A549 (cell line): ENCODE results near the gene MAP3K2. TPM values are rescaled to one million over a fixed set of nuclear protein-coding genes. Genes with fewer than 3 reads are reported as not detected.

Experiments
- ATAC-seq, 2 experiments: fragments of 200-7000 bp in 1 of 2; fragments of >200 bp in 1 of 2; cut with Nextera tagmentation in 1 of 2; cut with Tn5 transposase in 1 of 2; 3 replicates each; pipeline versions ENCODE4 v1.8.0 to v1.9.1; 2018 to 2020; ENCODE audit warnings: mild to moderate bottlenecking in 1 of 2, moderate library complexity in 1 of 2
- CTCF ChIA-PET: fragments of 300-600 bp; sonication (Branson Sonifier 250); formaldehyde crosslinking; extraction: SDS; loops from one replicate; lab custom pipeline; 2021; ENCODE audit warnings: antibody characterized with exemption, inconsistent platforms; lab: Yijun Ruan, JAX
- POLR2A ChIA-PET: fragments of 350-600 bp; formaldehyde crosslinking; extraction: SDS; loops from one replicate; lab custom pipeline; 2021; ENCODE audit warnings: antibody characterized with exemption, inconsistent platforms; lab: Yijun Ruan, JAX
- DNase-seq, 2 experiments: peaks; one replicate each; pipeline versions ENCODE4 v3.0.0 to v3.0.0-alpha.2; 2011 to 2016; ENCODE audit warnings: low read depth in 1 of 2, low spot score in 1 of 2
- FAIRE-seq: peaks from 2 replicates; lab custom pipeline; 2011; peaks lifted over from hg19 to GRCh38; lab: Jason Lieb, UNC
- H3K27ac ChIP-seq, 2 experiments: fragments of >200 bp; sonication (Bioruptor Twin); formaldehyde crosslinking; 3 replicates each; pipeline ENCODE4 v1.5.1; 2016 to 2017
- H3K4me1 ChIP-seq: fragments of >200 bp; sonication (Bioruptor Twin); formaldehyde crosslinking; 3 replicates; pipeline ENCODE4 v1.6.1; 2016
- H3K4me2 ChIP-seq: fragments of >200 bp; sonication (Bioruptor Twin); formaldehyde crosslinking; 3 replicates; pipeline ENCODE4 v1.6.1; 2016
- H3K4me3 ChIP-seq: fragments of >200 bp; sonication (Bioruptor Twin); formaldehyde crosslinking; 3 replicates; pipeline ENCODE4 v1.5.1; 2016
- H3K9me3 ChIP-seq: fragments of >200 bp; sonication (Bioruptor Twin); formaldehyde crosslinking; 3 replicates; pipeline ENCODE4 v1.6.1; 2016
- BCL3 ChIP-seq: fragments of >200 bp; sonication (Bioruptor Twin); formaldehyde crosslinking; IDR thresholded peaks from 3 replicates; pipeline ENCODE4 v1.6.1; 2016
- BHLHE40 ChIP-seq: IDR thresholded peaks from 2 replicates; pipeline ENCODE4 v1.6.1; 2012; ENCODE audit warnings: low read depth, low read length, inconsistent platforms
- CBX8 ChIP-seq: fragments of 200-600 bp; sonication (generic); IDR thresholded peaks from 2 replicates; pipeline ENCODE4 v1.6.1; 2016
- CHD2 ChIP-seq: fragments of 150-350 bp; IDR thresholded peaks from 2 replicates; pipeline ENCODE4 v1.6.1; 2014; ENCODE audit warnings: low read length; ENCODE audit not compliant: partially characterized antibody
- CHD4 ChIP-seq: fragments of 200-600 bp; sonication (generic); IDR thresholded peaks from 2 replicates; pipeline ENCODE4 v1.6.1; 2016; ENCODE audit warnings: antibody characterized with exemption, mild to moderate bottlenecking, borderline replicate concordance
- E2F6 ChIP-seq: IDR thresholded peaks from 2 replicates; pipeline ENCODE4 v1.6.1; 2012; ENCODE audit warnings: low read depth, borderline replicate concordance
- EHF ChIP-seq: fragments of 250-450 bp; sonication (Bioruptor Pico); IDR thresholded peaks from 2 replicates; pipeline ENCODE4 v1.5.0; 2020; ENCODE audit warnings: mild to moderate bottlenecking
- EHMT2 ChIP-seq: fragments of 200-600 bp; sonication (generic); IDR thresholded peaks from 2 replicates; pipeline ENCODE4 v1.6.1; 2016; ENCODE audit warnings: antibody characterized with exemption, low read depth, mild to moderate bottlenecking, moderate library complexity
- HDAC2 ChIP-seq: fragments of 200-600 bp; sonication (generic); IDR thresholded peaks from 2 replicates; pipeline ENCODE4 v1.6.1; 2016
- HEYL ChIP-seq: fragments of 250-450 bp; sonication (Bioruptor Pico); IDR thresholded peaks from 2 replicates; pipeline ENCODE4 v1.8.0; 2021; ENCODE audit warnings: mild to moderate bottlenecking, moderate library complexity
- JUN ChIP-seq, 2 experiments: fragments of >200 bp; sonication (Bioruptor Twin); formaldehyde crosslinking; IDR thresholded peaks; 2 replicates in 1 of 2; 3 replicates in 1 of 2; pipeline ENCODE4 v1.6.1; 2016 to 2017
- KDM1A ChIP-seq: fragments of 200-600 bp; sonication (generic); IDR thresholded peaks from 2 replicates; pipeline ENCODE4 v1.6.1; 2016; ENCODE audit warnings: low read depth, mild to moderate bottlenecking
- MAFK ChIP-seq: fragments of 450-650 bp; IDR thresholded peaks from 2 replicates; pipeline ENCODE4 v1.6.1; 2014; ENCODE audit not compliant: partially characterized antibody
- MYC ChIP-seq: IDR thresholded peaks from 2 replicates; pipeline ENCODE4 v1.6.1; 2012; ENCODE audit warnings: mild to moderate bottlenecking, inconsistent platforms, low read length, improper control_type of control experiment, borderline replicate concordance
- PBX3 ChIP-seq: IDR thresholded peaks from 2 replicates; pipeline ENCODE4 v1.6.1; 2012
- PHF8 ChIP-seq: fragments of 200-600 bp; sonication (generic); IDR thresholded peaks from 2 replicates; pipeline ENCODE4 v1.6.1; 2016; ENCODE audit warnings: low read depth, mild to moderate bottlenecking, antibody characterized with exemption, moderate library complexity, borderline replicate concordance
- POLR2A ChIP-seq: IDR thresholded peaks from 2 replicates; pipeline ENCODE4 v1.6.1; 2012; ENCODE audit warnings: mild to moderate bottlenecking, low read length
- RCOR1 ChIP-seq: fragments of 150-350 bp; IDR thresholded peaks from 2 replicates; pipeline ENCODE4 v1.6.1; 2014; ENCODE audit warnings: antibody characterized with exemption, low read length, low read depth
- REST ChIP-seq: fragments of 200-600 bp; sonication (generic); IDR thresholded peaks from 2 replicates; pipeline ENCODE4 v1.6.1; 2016; ENCODE audit warnings: antibody characterized with exemption, mild to moderate bottlenecking, moderate library complexity
- TFCP2L1 ChIP-seq: fragments of 250-450 bp; sonication (Bioruptor Pico); IDR thresholded peaks from 2 replicates; pipeline ENCODE4 v1.5.0; 2021; ENCODE audit warnings: mild to moderate bottlenecking
- ZC3H11A ChIP-seq: fragments of 450-650 bp; IDR thresholded peaks from 2 replicates; pipeline ENCODE4 v1.6.1; 2014; ENCODE audit warnings: antibody characterized with exemption, mild to moderate bottlenecking
- ZFP36 ChIP-seq: fragments of 450-650 bp; IDR thresholded peaks from 2 replicates; pipeline ENCODE4 v1.6.1; 2014; ENCODE audit warnings: borderline replicate concordance; ENCODE audit not compliant: partially characterized antibody
- WGBS: methylation state at CpG from one replicate; pipeline ENCODE4 v1.1.6; 2017; ENCODE audit errors: missing lambda C conversion rate; 5-methylcytosine and 5-hydroxymethylcytosine counted together
- polyA plus RNA-seq, 4 experiments: library from polyadenylated mRNA; depleted of rRNA in 3 of 4; stranded (reverse); fragments of >200 nt; fragmentation: RNase III in 1 of 4; extraction: RNeasy Plus Mini Kit Qiagen cat#74134 plus additional on column Dnase treatment in 1 of 4; gene quantifications; 2 replicates in 3 of 4; 3 replicates in 1 of 4; pipeline ENCODE4 v1.2.3, GENCODE V29; 2011 to 2017
- TF ChIP-seq, protein P1 (sequence below): fragments of 250-450 bp; sonication (Bioruptor Pico); IDR thresholded peaks from 2 replicates; pipeline ENCODE4 v1.5.0; 2020; ENCODE audit warnings: low read depth, mild to moderate bottlenecking, moderate library complexity

MAP3K2 gene
- polyA plus RNA-seq, 2 of the 4 experiments (the other 2 are of a cell fraction), result 12.3 to 29.7 TPM

DNA sequence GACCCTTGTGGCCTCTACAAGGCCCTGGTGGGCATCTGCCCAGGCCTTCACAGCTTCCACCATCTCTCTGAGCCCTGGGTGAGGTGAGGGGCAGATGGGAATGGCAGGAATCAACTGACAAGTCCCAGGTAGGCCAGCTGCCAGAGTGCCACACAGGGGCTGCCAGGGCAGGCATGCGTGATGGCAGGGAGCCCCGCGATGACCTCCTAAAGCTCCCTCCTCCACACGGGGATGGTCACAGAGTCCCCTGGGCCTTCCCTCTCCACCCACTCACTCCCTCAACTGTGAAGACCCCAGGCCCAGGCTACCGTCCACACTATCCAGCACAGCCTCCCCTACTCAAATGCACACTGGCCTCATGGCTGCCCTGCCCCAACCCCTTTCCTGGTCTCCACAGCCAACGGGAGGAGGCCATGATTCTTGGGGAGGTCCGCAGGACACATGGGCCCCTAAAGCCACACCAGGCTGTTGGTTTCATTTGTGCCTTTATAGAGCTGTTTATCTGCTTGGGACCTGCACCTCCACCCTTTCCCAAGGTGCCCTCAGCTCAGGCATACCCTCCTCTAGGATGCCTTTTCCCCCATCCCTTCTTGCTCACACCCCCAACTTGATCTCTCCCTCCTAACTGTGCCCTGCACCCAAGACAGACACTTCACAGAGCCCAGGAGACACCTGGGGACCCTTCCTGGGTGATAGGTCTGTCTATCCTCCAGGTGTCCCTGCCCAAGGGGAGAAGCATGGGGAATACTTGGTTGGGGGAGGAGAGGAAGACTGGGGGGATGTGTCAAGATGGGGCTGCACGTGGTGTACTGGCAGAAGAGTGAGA lies 32.5 kb upstream of the MAP3K2 start:
- WGBS, result 59% methylated on average over 6 of the region's 8 CpGs
- POLR2A ChIA-PET, result no interaction called here
- DNase-seq (no peak), FAIRE-seq (no peak), ATAC-seq (no peak)
- peaks cover 16% of the 10 kb centered on the region for H3K4me1 ChIP-seq
- H3K27ac ChIP-seq, result peak overlapping the region in 1 of 2 experiments; percentile 42; a peak in 3 of 6 replicates
- H3K9me3 ChIP-seq, result no peaks in the 10 kb centered on the region
- no peak overlapping the region for H3K4me3 ChIP-seq
- CTCF ChIA-PET, result interaction anchor here (1.1 to 2.1 kb wide), 7 partner anchors 10 to 96 kb away, joined by 3 to 7 read pairs (median 4); no protein-coding TSS in a partner anchor
- H3K4me2 ChIP-seq, result no peak overlapping the region
- TF ChIP-seq POLR2A, result no peak
- TF ChIP-seq E2F6, result no peak
- no peak for TF ChIP-seq REST
- no peak for TF ChIP-seq ZFP36
- TF ChIP-seq CHD4, result no peak
- no peak for TF ChIP-seq KDM1A
- no peak for TF ChIP-seq CHD2
- TF ChIP-seq, protein P1, sequence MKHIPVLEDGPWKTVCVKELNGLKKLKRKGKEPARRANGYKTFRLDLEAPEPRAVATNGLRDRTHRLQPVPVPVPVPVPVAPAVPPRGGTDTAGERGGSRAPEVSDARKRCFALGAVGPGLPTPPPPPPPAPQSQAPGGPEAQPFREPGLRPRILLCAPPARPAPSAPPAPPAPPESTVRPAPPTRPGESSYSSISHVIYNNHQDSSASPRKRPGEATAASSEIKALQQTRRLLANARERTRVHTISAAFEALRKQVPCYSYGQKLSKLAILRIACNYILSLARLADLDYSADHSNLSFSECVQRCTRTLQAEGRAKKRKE (CRISPR knock-in tag), result no peak
- TF ChIP-seq JUN (IDR thresholded peaks at IDR 0.05), result no peak
- TF ChIP-seq, all 56 proteins: peak for 0

GRCh38 chr2:127419448-127420038 lies 31.8 kb upstream of the MAP3K2 start:
- ATAC-seq (no peak), DNase-seq (no peak), FAIRE-seq (no peak)
- Histone ChIP-seq H3K9me3 (no peaks in the 10 kb centered on the region), H3K27ac (peak overlapping the region in 1 of 2 experiments; percentile 42; a peak in 3 of 6 replicates), H3K4me2 (no peak overlapping the region), H3K4me1 (peaks cover 23% of the 10 kb centered on the region), H3K4me3 (no peak overlapping the region)
- ChIA-PET POLR2A (no interaction called here), CTCF (interaction anchor here (1.1 to 2.1 kb wide), 7 partner anchors 9 to 95 kb away, joined by 3 to 7 read pairs (median 3); no protein-coding TSS in a partner anchor)
- no peak for TF ChIP-seq ZC3H11A
- no peak for TF ChIP-seq EHMT2
- TF ChIP-seq E2F6, result no peak
- TF ChIP-seq MYC, result no peak
- TF ChIP-seq EHF (CRISPR knock-in tag), result no peak
- TF ChIP-seq MAFK, result no peak
- TF ChIP-seq TFCP2L1, result no peak
- TF ChIP-seq HEYL (CRISPR knock-in tag), result no peak
- TF ChIP-seq CHD4, result no peak
- no peak for TF ChIP-seq HDAC2
- no peak for TF ChIP-seq PHF8
- TF ChIP-seq PBX3, result no peak
- TF ChIP-seq BCL3, result no peak
- TF ChIP-seq CBX8, result no peak
- TF ChIP-seq RCOR1, result no peak
- TF ChIP-seq BHLHE40, result no peak
- no peak for TF ChIP-seq POLR2A
- WGBS, result 83% methylated on average over 13 of the region's 15 CpGs
